AG10803 (cell line): ENCODE results near the gene KIAA1217.
A peak's percentile ranks its signal among the peaks of the same experiment; 100 is the strongest.
"Not testable (repeated sequence)": the region's sequence is repeated elsewhere in the genome, so short reads cannot be mapped to it uniquely, and the experiment has no call there.

Source experiments
- DNase-seq: peaks from one replicate; pipeline ENCODE4 v3.0.0; 2010; ENCODE audit warnings: low read depth
- H3K4me3 ChIP-seq: 2 replicates; pipeline ENCODE4 v1.5.1; 2011; ENCODE audit warnings: mild to moderate bottlenecking, low read length, control low read depth
- TF ChIP-seq, protein P1 (sequence below): conservative IDR thresholded peaks from 2 replicates; pipeline ENCODE4 v1.5.1; 2011; ENCODE audit warnings: mild to moderate bottlenecking, low read length, control low read depth, inconsistent platforms

KIAA1217 gene

DNA sequence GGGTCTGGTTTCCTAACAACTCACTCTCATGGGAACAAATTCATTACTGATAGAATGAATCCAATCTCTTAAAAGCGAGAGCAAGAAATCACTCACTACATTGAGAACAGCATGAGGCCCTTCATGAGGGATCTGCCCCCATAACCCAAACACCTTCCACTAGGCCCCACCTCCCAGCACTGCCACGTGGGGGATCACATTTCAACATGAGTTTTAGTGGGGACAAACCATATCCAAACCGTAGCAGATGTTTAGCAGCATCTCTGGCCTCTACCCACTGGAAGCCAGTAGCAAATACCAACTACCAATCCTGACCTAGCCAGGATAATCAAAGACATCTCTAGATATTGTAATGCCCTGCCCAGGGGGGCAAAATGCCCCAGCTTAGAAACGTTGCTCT, 270.9 kb downstream of the KIAA1217 start:
- DNase-seq = no peak
- TF ChIP-seq, protein P1, sequence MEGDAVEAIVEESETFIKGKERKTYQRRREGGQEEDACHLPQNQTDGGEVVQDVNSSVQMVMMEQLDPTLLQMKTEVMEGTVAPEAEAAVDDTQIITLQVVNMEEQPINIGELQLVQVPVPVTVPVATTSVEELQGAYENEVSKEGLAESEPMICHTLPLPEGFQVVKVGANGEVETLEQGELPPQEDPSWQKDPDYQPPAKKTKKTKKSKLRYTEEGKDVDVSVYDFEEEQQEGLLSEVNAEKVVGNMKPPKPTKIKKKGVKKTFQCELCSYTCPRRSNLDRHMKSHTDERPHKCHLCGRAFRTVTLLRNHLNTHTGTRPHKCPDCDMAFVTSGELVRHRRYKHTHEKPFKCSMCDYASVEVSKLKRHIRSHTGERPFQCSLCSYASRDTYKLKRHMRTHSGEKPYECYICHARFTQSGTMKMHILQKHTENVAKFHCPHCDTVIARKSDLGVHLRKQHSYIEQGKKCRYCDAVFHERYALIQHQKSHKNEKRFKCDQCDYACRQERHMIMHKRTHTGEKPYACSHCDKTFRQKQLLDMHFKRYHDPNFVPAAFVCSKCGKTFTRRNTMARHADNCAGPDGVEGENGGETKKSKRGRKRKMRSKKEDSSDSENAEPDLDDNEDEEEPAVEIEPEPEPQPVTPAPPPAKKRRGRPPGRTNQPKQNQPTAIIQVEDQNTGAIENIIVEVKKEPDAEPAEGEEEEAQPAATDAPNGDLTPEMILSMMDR = no peak
- H3K4me3 ChIP-seq = no peak overlapping the region

DNA sequence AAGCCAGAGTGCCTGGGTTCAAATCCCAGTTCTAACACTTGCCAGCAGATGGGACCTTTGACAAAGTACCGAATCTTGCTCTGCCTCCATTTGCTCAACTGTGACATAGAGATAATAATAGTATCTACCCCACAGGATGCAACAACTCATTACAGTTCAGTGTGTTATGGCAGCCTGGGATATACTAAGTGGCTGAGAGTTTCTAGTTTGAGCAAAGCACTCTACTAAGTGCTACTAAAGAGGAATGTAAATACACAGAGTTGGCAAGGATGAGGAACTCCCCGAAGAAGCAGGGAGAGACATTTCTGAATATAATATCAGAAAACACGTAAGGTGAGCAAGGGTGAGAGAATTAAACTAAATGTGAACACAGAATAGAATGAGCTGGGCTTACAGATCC, 271.5 kb downstream of the KIAA1217 start:
- TF ChIP-seq, protein P1 = no peak
- DNase-seq = no peak
- H3K4me3 ChIP-seq = no peak overlapping the region

DNA sequence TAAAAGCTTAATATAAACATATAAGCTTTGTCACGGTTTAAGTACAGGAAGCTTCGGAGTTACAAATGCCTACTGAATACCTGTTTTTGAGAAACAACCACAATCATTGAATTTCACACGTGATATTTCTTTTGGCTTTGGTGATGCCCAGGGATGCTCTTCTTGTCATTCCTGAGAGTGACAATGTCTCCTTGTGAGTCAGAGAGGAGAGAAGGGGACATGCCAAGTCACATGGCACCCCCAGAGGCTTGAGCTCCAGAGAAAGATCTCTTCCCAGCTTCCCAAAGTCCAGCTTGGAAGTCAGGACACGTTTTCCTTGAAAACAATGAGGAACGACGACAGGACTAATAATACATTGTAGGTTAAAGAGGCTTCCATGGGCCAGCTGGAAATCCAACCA, 272.3 kb downstream of the KIAA1217 start:
- no peak overlapping the region for H3K4me3 ChIP-seq
- TF ChIP-seq, protein P1 = no peak
- no peak for DNase-seq

DNA sequence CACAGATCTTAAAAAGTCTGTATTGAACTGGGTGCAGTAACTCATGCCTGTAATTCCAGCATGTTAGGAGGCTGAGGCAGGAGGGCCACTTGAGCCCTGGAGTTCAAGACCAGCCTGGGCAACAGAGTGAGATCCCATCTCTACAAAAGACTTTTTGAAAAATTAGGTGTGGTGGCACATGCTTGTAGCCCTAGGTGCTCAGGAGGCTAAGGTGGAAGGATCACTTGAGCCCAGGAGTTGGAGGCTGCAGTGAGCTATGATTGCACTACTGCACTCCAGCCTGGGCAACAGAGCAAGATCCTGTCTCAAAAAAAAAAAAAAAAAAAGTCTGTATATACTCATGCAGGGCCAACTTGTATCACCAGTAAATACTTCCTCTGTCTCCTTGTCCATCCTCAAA, 273.8 kb downstream of the KIAA1217 start:
- not testable (repeated sequence) for H3K4me3 ChIP-seq, DNase-seq

DNA sequence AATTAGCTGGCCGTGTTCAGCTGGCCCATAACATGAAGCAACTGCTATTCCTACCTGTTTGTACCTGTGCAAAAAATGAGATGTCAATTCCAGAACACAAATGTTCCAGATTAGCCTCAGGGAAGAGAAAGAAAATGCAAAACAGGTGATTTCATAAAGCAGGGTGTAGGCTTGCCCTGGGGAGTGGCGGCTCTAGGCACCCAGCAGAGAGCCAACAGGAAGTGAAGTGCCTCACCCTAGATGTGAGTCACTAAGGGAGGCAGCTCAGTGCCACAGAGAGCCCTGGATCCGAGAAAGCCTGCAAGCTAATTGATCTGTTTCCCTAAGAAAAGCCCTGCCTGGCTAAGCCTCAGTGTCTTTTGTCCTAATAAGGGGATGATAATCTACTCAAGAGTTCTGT, 274.8 kb downstream of the KIAA1217 start:
- H3K4me3 ChIP-seq = no peak overlapping the region
- TF ChIP-seq, protein P1 = no peak
- peak; percentile 58 for DNase-seq

DNA sequence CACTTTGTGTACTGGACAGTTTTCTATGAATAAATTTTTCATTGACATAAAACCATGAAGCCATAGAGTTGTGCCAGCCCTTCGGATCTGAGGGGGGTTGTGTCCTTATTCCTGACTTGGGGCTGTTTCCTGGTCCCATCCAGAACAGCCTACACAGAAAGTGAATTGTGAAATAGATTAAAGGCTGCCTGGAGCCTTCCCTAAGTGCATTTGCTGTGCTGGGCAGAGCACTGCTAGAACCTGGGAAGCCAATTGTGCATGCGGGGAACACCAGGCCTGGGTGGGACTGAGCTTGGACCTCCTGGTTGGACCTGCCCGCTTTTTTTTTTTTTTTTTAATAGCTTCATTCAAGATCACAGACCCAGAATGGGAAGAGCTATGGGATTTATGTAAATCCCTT, 275.8 kb downstream of the KIAA1217 start:
- H3K4me3 ChIP-seq = no peak overlapping the region
- DNase-seq = no peak
- TF ChIP-seq, protein P1 = no peak

DNA sequence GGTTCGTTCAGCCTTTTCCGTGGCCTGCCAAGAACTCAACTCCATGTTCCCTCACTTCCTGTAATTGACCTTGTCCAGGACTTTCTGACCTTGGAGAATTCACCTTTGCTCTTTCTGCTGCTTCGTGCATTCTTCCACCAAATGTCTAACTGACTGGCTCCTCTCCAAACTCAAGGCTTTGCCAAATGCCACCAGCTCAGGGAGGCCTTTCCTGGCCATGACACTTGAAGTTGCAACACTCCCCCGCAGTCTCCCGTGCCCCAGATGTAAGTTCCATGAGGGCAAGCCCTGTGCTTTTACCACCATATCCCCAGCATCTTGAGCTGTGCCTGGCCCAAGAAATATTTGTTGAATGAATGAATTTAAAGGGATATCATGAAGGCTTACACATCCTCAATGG, 276.4 kb downstream of the KIAA1217 start:
- H3K4me3 ChIP-seq = no peak overlapping the region
- TF ChIP-seq, protein P1 = no peak
- DNase-seq = no peak

DNA sequence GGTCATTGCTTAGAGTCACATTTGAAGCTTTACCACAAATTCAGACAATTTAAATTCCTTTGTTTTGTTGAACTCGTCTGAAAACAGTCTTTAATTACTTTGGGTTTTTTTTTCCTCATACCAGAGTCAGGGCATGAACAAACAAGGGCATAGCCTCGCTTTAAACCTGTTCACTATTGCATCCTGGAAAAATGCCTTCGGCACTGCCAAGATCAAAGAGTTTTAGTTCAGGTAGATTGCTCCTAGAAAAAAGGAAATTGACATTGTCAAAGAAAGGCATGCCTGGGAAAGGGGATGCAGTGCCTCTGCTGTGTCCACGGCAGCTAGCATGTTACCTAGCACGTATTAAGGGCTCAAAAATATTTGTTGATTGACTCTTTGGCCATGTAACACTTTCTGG, 279.7 kb downstream of the KIAA1217 start:
- DNase-seq = no peak
- TF ChIP-seq, protein P1 = no peak
- H3K4me3 ChIP-seq = no peak overlapping the region
